Fibroblast of the aortic adventitia (primary cell): Measurements from ENCODE around the gene PDILT. TPM values are rescaled to one million over a fixed set of nuclear protein-coding genes. Genes with fewer than 3 reads are reported as not detected.

ENCODE experiments used
- DNase-seq: peaks from one replicate; pipeline ENCODE4 v3.0.0-alpha.2; 2010; ENCODE audit warnings: low read depth
- H3K4me3 ChIP-seq: 2 replicates; pipeline ENCODE4 v1.5.1; 2011; ENCODE audit warnings: low read depth, mild to moderate bottlenecking, control low read depth, low read length, moderate library complexity
- total RNA-seq: library from RNA; depleted of rRNA; stranded (reverse); fragments of >200 nt; gene quantifications from 2 replicates; pipeline ENCODE4 v1.2.3, GENCODE V29; 2012; ENCODE audit warnings: low replicate concordance
- TF ChIP-seq, protein P1 (sequence below): IDR thresholded peaks from 2 replicates; pipeline ENCODE4 v1.5.1; 2011; ENCODE audit warnings: mild to moderate bottlenecking, low read length, control low read depth, inconsistent platforms; ENCODE audit not compliant: insufficient read depth

PDILT gene
- total RNA-seq, 1 donor = not detected

DNA sequence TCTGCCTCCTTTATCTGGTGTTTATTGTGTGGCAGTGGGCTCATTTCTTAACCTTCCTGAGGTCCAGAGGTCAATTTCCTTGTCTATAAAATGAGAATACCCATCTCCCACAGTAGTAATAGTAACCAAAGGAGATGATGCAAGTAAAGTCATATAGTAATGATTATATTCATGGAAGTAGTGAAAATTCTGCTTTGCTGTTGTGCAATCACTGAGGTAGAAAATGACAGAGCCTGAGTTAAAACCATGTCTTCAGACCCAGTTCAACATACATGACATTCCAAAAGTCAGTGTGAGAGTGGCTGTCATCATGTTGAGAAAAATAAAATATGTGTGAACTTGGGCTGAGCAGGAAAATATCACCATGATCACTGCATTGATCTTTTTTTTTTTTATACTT lies 51.2 kb downstream of the PDILT start:
- no peak for DNase-seq
- no peak overlapping the region for H3K4me3 ChIP-seq
- TF ChIP-seq, protein P1, sequence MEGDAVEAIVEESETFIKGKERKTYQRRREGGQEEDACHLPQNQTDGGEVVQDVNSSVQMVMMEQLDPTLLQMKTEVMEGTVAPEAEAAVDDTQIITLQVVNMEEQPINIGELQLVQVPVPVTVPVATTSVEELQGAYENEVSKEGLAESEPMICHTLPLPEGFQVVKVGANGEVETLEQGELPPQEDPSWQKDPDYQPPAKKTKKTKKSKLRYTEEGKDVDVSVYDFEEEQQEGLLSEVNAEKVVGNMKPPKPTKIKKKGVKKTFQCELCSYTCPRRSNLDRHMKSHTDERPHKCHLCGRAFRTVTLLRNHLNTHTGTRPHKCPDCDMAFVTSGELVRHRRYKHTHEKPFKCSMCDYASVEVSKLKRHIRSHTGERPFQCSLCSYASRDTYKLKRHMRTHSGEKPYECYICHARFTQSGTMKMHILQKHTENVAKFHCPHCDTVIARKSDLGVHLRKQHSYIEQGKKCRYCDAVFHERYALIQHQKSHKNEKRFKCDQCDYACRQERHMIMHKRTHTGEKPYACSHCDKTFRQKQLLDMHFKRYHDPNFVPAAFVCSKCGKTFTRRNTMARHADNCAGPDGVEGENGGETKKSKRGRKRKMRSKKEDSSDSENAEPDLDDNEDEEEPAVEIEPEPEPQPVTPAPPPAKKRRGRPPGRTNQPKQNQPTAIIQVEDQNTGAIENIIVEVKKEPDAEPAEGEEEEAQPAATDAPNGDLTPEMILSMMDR = no peak

DNA sequence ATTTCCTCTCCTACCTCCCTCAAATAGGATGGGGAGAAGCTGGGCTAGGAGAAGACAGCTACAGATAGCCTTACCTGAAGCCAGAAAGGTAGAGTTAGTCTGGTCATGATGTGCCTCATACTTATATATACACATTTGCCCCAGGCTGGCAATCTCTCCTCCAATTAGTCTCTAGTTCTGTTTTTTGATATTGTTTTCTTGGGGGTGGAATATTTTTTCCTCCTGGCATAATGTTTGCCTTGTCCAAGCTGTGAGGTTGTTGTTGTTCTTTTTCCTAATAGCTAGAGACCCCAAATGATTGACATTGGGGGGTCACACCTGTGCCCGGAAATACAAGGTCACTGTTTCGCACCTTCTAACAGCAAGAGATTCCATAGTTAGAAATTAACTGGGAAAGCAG lies 51.9 kb downstream of the PDILT start, which contains the start of gene UMOD:
Gene UMOD (minus strand): TSS at position 101 of the 400 bp plus-strand sequence. CDS start 1,978 bp downstream, outside the sequence.
- TF ChIP-seq, protein P1 = no peak

DNA sequence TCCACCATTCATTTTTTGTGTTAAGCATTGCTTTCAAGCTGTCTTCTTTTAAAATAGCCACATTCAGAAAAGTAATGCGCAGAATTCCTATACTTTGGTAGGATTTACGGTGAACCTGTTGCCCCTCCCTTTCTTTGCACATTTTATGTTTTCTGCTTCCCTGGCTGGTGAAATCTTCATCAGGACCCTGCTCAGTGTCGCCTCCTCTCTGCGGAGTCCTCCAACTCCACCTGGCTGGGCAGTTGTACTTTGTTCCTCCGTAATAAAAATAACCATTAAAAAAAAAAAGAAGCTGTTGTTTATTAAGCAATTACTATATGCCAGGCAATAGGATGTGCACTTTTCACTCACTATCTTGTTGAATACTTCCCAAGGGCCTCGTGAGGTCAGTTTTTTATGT lies 54.9 kb downstream of the PDILT start:
- TF ChIP-seq, protein P1 = no peak
- no peak overlapping the region for H3K4me3 ChIP-seq
- no peak for DNase-seq

More for the DNA sequence above, 51.9 kb downstream of the PDILT start, which contains the start of gene UMOD:
- H3K4me3 ChIP-seq = no peak within 1 kb of the TSS
- no peak for DNase-seq

DNA sequence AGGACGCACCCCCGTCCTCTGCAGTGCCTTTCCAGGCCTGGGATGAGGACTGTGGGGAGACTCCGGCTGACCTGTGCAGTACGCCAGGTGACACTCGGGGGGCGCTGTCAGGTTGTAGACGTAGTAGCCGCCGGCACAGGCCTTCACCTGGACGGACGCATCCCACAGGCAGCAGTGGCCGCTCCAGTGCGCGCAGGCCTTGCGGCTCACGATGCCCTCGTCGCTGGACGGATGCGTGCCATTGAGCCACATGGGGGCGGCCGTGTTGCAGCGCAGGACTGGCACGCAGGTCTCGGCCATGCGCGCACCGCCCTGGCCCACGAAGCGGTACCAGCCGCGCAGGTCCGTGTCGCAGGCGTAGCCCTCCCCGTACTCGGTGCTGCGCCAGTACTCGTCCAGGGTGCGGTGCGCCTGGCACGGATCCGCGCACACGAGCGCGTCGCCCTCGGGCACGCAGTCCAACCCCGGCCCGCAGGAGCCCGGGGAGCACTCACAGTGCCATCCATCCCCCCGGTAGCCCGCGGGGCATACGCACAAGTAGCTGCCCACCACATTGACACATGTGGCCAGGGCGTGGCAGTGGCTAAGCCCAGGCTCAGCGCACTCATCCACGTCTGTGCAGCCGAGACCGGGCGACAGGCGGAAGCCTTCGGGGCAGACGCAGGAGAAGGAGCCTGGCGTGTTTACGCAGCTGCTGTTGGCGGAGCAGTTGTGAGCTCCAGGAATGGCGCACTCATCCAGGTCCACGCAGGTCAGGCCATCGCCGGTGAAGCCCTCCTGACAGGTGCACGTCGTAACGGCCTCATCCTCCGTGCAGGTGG lies 56.0 kb downstream of the PDILT start:
- no peak overlapping the region for H3K4me3 ChIP-seq
- TF ChIP-seq, protein P1 = no peak
- DNase-seq = no peak

DNA sequence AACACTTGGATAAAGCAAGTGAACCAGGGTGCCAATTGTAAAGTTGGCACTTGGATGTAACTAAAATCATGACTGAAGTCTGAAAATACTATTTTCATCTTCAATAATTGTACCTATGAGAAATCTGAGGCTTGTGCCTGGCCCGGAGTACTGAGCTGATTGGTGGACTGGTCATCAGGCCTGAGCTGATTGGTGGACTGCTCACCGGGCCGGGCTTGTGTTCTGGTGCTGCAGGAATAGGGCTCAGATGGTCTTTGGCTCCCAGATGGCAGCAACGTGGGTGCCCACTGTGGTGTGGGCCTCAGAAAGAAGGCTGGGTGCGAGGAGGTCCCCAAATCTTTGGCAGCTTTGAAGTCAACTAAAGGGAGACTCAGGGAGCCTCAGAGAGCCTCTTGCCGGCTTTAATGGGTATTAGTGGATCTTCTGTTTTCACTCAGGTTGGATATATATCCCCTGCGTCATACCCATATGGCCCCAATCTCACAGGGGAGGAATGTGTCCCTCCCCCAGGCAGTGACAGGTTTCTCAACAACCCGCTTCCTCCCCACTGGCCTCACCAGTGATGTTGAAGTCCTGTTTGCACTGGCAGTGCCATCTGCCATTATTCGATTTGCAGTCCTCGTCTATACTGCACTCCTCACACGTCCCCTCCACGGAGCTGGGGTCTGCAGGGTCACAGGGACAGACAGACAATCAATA lies 56.7 kb downstream of the PDILT start:
- no peak for DNase-seq
- TF ChIP-seq, protein P1 = no peak
- H3K4me3 ChIP-seq = no peak overlapping the region

DNA sequence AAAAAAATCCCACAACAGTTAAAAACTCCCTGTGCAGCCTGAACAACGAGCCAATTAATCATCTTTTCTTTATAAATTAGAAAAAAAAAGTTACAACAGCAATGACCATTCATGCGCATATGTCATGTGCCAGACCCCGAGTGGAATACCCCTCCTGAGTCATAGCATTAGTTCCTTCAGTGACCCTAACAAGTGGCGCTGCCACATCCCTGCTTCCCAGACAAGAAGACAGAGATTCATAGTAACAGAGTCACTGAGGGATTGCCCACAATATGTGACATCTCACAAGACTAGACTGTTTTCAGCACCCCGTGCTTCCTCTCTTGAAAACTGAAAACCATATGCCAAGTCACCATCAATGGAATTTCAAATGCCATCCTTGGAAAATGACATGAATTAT lies 59.9 kb downstream of the PDILT start:
- no peak for DNase-seq
- TF ChIP-seq, protein P1 = no peak
- no peak overlapping the region for H3K4me3 ChIP-seq
